GM10248 (cell line): Measurements from ENCODE around the gene WRNIP1.

Experiments used
- CTCF ChIA-PET: fragments of 300-600 bp; sonication (Branson Sonifier 250); formaldehyde crosslinking; extraction: SDS; loops from one replicate; lab custom pipeline; 2021; ENCODE audit warnings: antibody characterized with exemption; lab: Yijun Ruan, JAX
- POLR2A ChIA-PET: fragments of 350-650 bp; sonication (Branson Sonifier 250); formaldehyde crosslinking; extraction: SDS; loops from one replicate; lab custom pipeline; 2020; ENCODE audit warnings: antibody characterized with exemption; lab: Yijun Ruan, JAX
- DNase-seq: peaks from one replicate; pipeline ENCODE4 v3.0.0; 2012; ENCODE audit errors: extremely low spot score
- TF ChIP-seq, protein P1 (sequence below): IDR thresholded peaks from 2 replicates; pipeline ENCODE4 v1.5.1; 2012; ENCODE audit warnings: mild to moderate bottlenecking, low read depth; ENCODE audit errors: extremely low read depth, missing control alignments, control extremely low read depth

WRNIP1 gene

GRCh38 chr6:2739335-2739734 lies 25.9 kb upstream of the WRNIP1 start:
- ChIA-PET POLR2A (no interaction called here), CTCF (interaction anchor here (0.7 to 7.9 kb wide), 10 partner anchors 10 to 1143 kb away, joined by 3 to 108 read pairs (median 7); partner anchors contain the start of gene MYLK4)
- DNase-seq = no peak
- TF ChIP-seq, protein P1, sequence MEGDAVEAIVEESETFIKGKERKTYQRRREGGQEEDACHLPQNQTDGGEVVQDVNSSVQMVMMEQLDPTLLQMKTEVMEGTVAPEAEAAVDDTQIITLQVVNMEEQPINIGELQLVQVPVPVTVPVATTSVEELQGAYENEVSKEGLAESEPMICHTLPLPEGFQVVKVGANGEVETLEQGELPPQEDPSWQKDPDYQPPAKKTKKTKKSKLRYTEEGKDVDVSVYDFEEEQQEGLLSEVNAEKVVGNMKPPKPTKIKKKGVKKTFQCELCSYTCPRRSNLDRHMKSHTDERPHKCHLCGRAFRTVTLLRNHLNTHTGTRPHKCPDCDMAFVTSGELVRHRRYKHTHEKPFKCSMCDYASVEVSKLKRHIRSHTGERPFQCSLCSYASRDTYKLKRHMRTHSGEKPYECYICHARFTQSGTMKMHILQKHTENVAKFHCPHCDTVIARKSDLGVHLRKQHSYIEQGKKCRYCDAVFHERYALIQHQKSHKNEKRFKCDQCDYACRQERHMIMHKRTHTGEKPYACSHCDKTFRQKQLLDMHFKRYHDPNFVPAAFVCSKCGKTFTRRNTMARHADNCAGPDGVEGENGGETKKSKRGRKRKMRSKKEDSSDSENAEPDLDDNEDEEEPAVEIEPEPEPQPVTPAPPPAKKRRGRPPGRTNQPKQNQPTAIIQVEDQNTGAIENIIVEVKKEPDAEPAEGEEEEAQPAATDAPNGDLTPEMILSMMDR = no peak

DNA sequence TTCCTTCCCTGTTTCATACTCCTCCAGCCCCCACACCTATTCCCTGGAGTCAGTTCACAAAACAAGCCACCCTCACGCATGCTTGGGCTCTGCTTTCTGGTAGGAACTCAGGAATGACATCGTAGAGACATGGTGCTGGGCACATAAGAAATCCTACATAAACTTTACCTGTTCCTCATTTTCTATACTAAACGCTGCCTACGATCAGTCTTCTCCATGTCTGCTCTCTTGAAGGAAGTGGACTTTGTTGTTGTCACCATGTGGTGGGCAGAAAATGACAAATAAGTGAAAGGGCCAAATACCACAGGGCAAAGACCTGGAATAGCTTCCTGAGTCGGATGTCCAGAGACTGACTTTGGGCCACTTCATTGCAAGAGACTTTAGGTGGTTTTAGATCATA lies 24.6 kb upstream of the WRNIP1 start:
- ChIA-PET POLR2A (no interaction called here), CTCF (interaction anchor here (1.1 to 7.9 kb wide), 2 partner anchors 9 to 21 kb away, joined by 4 to 108 read pairs; partner anchors contain the start of gene MYLK4)
- DNase-seq = no peak
- TF ChIP-seq, protein P1 = no peak

- CTCF ChIA-PET = interaction anchor here (1.1 to 7.9 kb wide), 2 partner anchors 7 to 20 kb away, joined by 4 to 108 read pairs; partner anchors contain the start of gene MYLK4
- DNase-seq = no peak
- TF ChIP-seq, protein P1 = no peak
- POLR2A ChIA-PET = no interaction called here
These were observed 23.4 kb upstream of the WRNIP1 start for GRCh38 chr6:2741756-2742155.

- CTCF ChIA-PET = interaction anchor here (9.9 kb wide), 1 partner anchor 18 kb away, joined by 127 read pairs; the partner anchor contains the start of gene WRNIP1
- POLR2A ChIA-PET = no interaction called here
- DNase-seq = no peak
- TF ChIP-seq, protein P1 = no peak
These were observed 21.6 kb upstream of the WRNIP1 start for GRCh38 chr6:2743280-2744208.

DNA sequence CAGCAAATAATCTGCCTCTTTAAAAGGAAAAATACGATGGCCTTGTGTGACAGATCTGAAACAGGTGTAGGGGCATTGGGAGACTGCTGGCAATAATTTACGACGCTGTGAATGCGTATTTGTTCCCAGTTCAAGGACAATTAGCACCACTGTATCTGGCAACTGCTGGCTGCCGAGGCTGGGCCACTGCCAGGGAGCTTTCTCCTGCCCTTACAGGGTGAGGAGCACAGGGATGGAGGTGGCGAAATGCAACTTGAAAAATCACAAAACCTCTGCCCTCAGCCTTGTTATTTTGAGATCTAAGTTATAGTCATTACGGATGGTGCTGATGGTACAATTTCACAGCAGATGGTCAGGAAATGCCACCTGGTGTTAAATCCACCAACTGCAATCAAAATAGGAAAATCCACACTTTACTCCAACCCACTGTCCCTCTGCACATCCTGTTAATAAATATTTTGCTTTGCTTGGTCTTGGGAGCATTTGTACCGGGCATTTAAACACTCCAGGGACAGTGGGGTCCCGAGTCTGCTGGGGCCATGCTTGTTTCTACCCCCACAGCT lies 20.9 kb upstream of the WRNIP1 start:
- POLR2A ChIA-PET = no interaction called here
- CTCF ChIA-PET = interaction anchor here (9.9 kb wide), 1 partner anchor 17 kb away, joined by 127 read pairs; the partner anchor contains the start of gene WRNIP1

GRCh38 chr6:2744778-2745177 lies 20.4 kb upstream of the WRNIP1 start:
- DNase-seq = no peak
- ChIA-PET POLR2A (no interaction called here), CTCF (interaction anchor here (9.9 kb wide), 1 partner anchor 17 kb away, joined by 127 read pairs; the partner anchor contains the start of gene WRNIP1)
- TF ChIP-seq, protein P1 = no peak

More for the DNA sequence above, 20.9 kb upstream of the WRNIP1 start:
- TF ChIP-seq, protein P1 = no peak
- no peak for DNase-seq
